Glomerular visceral epithelial cell (primary cell): Measurements from ENCODE around the gene NFRKB.

ENCODE experiments used
- DNase-seq: peaks from one replicate; pipeline ENCODE4 v3.0.0-alpha.2; 2016; ENCODE audit errors: extremely low spot score

NFRKB gene

GRCh38 chr11:129895126-129896041 is at the start of gene NFRKB:
NFRKB (minus strand) TSS chr11:129895578; CDS start chr11:129892849, 2,729 bp downstream.
- peak; percentile 77 for DNase-seq

GRCh38 chr11:129944696-129945095 is 49.3 kb upstream of the NFRKB start:
- DNase-seq = no peak

GRCh38 chr11:129943036-129943435 is 47.7 kb upstream of the NFRKB start:
- DNase-seq = no peak

- DNase-seq = no peak
Measured at GRCh38 chr11:129939510-129939909, 44.1 kb upstream of the NFRKB start.

GRCh38 chr11:129938764-129939163 is 43.4 kb upstream of the NFRKB start:
- no peak for DNase-seq

GRCh38 chr11:129937592-129938238 is 42.3 kb upstream of the NFRKB start:
- DNase-seq = no peak

GRCh38 chr11:129935723-129936122 is 40.3 kb upstream of the NFRKB start:
- no peak for DNase-seq

GRCh38 chr11:129933891-129934290 is 38.5 kb upstream of the NFRKB start:
- no peak for DNase-seq

GRCh38 chr11:129933262-129933661 is 37.9 kb upstream of the NFRKB start:
- DNase-seq = no peak

GRCh38 chr11:129932381-129933067 is 37.1 kb upstream of the NFRKB start:
- no peak for DNase-seq

- DNase-seq = no peak
Measured at GRCh38 chr11:129930743-129931142, 35.4 kb upstream of the NFRKB start.

GRCh38 chr11:129930296-129930695 is 34.9 kb upstream of the NFRKB start:
- DNase-seq = peak; percentile 9

GRCh38 chr11:129929721-129930120 is 34.3 kb upstream of the NFRKB start:
- no peak for DNase-seq

GRCh38 chr11:129928923-129929692 is 33.7 kb upstream of the NFRKB start:
- no peak for DNase-seq

- no peak for DNase-seq
Measured at GRCh38 chr11:129922674-129923073, 27.3 kb upstream of the NFRKB start.

GRCh38 chr11:129918361-129918760 is 23.0 kb upstream of the NFRKB start:
- no peak for DNase-seq

GRCh38 chr11:129917231-129917630 is 21.9 kb upstream of the NFRKB start:
- DNase-seq = peak; percentile 25

- no peak for DNase-seq
Measured at GRCh38 chr11:129911298-129911697, 15.9 kb upstream of the NFRKB start.

GRCh38 chr11:129910360-129910759 is 15.0 kb upstream of the NFRKB start:
- no peak for DNase-seq

- no peak for DNase-seq
Measured at GRCh38 chr11:129905402-129905801, 10.0 kb upstream of the NFRKB start.

GRCh38 chr11:129896062-129896461 is 684 bp upstream of the NFRKB start:
- DNase-seq = no peak
